Esophagus squamous epithelium (tissue), 4 donors: ENCODE data around the gene ARHGEF17.

Experiments used
- CTCF ChIP-seq, 6 experiments: fragments of 450-650 bp in 4 of 6; fragments of 200-600 bp in 2 of 6; sonication (generic) in 2 of 6; IDR thresholded peaks; one replicate each; pipeline ENCODE4 v1.5.1; 2016 to 2019; ENCODE audit warnings: antibody characterized with exemption in 6 of 6, mild to moderate bottlenecking in 4 of 6, moderate library complexity in 4 of 6
- POLR2A ChIP-seq, 4 donors: fragments of 450-650 bp; IDR thresholded peaks; one replicate each; pipeline ENCODE4 v1.6.1; 2017; ENCODE audit warnings: antibody characterized with exemption in 4 of 4, mild to moderate bottlenecking in 4 of 4, moderate library complexity in 3 of 4

- no peak for TF ChIP-seq CTCF (IDR thresholded peaks at IDR 0.05)
- no peak for TF ChIP-seq POLR2A (IDR thresholded peaks at IDR 0.05)
Observed at GRCh38 chr11:73365352-73366264, 57.5 kb downstream of the ARHGEF17 start.
